ENCODE measurements around the gene SGCD.

The SGCD gene

DNA sequence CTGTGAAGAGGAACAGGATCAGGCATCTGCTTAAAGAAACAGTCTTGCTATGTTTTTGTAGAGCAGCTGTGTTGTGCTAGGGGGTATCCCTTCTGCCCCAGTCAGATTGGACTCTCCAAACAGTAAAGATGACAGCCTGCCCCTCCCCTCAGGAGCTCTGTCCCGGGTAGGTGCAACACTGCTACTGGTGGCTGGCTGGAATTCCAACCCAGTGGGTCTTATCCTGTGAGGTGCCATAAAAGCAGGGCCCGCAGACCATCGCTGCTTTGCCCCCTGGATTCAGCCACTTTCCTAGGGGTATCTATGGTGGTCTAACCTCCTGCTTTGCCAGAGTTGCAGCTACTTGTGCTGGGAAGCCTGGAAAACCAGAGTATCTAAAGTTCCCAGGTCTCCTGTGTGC lies 408.5 kb downstream of the SGCD start:
- POLR2A ChIA-PET: no interaction called here
- no peak for DNase-seq (ENCODE audit: low read depth, low spot score)

GRCh38 chr5:156741516-156741915 lies 414.6 kb downstream of the SGCD start:
- POLR2A ChIA-PET: no interaction called here
- H3K4me3 ChIP-seq (ENCODE audit: low read depth, low read length): no peak overlapping the region
- no peak for DNase-seq (ENCODE audit: low read depth, low spot score)
- CTCF ChIA-PET: interaction anchor here (1.3 kb wide), 1 partner anchor 9 kb away, joined by 4 read pairs; no protein-coding TSS in a partner anchor
- TF ChIP-seq CTCF (IDR thresholded peaks at IDR 0.05; ENCODE audit: insufficient read depth, low read length, missing control alignments): no peak

More for the DNA sequence above, 408.5 kb downstream of the SGCD start:
- no peak overlapping the region for H3K4me3 ChIP-seq (ENCODE audit: low read depth, low read length)
- CTCF ChIA-PET: no interaction called here
- no peak for TF ChIP-seq CTCF (IDR thresholded peaks at IDR 0.05; ENCODE audit: insufficient read depth, low read length, missing control alignments)

GRCh38 chr5:156753846-156754245 lies 426.9 kb downstream of the SGCD start:
- ChIA-PET POLR2A (no interaction called here), CTCF (no interaction called here)
- TF ChIP-seq CTCF (IDR thresholded peaks at IDR 0.05; ENCODE audit: insufficient read depth, low read length, missing control alignments): no peak
- H3K4me3 ChIP-seq (ENCODE audit: low read depth, low read length): no peak overlapping the region
- DNase-seq (ENCODE audit: low read depth, low spot score): no peak

DNA sequence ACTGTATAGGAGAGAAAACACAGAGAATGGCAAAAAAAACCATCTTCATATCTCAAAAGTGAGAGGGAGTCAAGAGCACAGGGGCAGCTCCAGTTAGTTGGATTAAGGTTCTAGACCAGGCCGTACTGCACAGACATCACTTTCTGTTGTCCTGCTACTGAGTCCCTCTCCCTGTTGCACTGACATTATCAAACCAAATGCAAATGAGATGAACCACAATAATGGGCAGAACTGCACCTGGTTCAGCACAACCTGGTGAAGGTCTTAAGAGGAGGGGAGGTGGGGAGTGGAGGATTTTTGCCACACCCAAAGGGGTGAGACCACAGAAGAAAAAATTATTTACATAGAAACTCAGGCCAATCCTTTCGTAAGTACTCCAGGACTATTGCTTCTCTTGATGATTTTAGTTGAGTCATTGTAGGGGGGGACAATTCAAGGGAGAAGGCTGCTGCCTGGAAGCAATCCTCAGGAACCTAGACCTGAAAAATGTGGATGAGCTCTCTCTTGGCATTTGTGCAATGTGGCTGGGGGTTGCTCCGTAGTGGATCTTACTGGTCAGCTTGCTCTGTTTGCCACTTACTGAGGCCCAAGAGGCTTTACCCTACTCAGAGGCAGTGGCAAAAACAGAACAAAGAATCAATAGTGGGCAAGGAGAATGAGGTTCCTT lies 428.6 kb downstream of the SGCD start:
- DNase-seq (ENCODE audit: low read depth, low spot score): no peak
- no peak for TF ChIP-seq CTCF (IDR thresholded peaks at IDR 0.05; ENCODE audit: insufficient read depth, low read length, missing control alignments)
- no peak overlapping the region for H3K4me3 ChIP-seq (ENCODE audit: low read depth, low read length)
- CTCF ChIA-PET: interaction anchor here (1.0 kb wide), 1 partner anchor 10 kb away, joined by 3 read pairs; no protein-coding TSS in a partner anchor
- POLR2A ChIA-PET: no interaction called here

DNA sequence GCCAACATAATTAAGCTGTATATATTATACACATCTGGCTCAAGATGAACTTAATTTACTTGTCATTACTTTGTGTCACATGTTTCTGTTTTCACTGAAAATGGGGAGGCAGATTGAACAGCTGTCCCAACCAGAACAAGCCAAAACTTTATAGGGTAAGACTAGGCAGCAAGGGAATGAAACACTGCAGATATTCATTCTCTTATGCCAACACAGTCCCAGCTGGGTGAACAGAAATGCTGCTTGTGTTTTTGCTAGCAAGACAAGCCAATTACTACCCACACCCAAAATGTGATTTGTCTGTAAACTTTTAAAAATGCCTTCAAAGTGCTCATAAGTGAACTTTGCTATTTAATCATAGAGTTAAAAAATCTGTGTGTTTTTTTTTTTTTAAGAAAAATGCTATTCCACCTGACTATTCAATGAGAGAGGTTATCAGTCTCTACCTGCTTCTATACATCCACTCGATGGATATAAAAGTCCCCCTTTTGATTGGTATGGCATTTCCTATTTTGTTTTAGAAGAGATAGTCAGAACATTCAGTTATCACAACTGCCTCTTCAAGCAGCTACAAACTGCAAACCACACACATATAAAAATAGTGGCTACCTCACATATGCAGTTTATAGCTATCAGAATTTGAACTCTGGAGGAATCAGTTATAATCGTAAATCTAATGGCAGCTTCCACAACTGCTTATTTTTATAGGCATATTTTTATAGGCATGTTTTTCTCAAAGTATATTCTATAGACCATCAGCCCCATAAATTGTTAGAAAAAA lies 431.2 kb downstream of the SGCD start:
- ChIA-PET CTCF (no interaction called here), POLR2A (interaction anchor here (0.6 kb wide), 1 partner anchor 113 kb away, joined by 3 read pairs; no protein-coding TSS in a partner anchor)
- H3K4me3 ChIP-seq (ENCODE audit: low read depth, low read length): no peak overlapping the region
- TF ChIP-seq CTCF (IDR thresholded peaks at IDR 0.05; ENCODE audit: insufficient read depth, low read length, missing control alignments): no peak
- no peak for DNase-seq (ENCODE audit: low read depth, low spot score)

DNA sequence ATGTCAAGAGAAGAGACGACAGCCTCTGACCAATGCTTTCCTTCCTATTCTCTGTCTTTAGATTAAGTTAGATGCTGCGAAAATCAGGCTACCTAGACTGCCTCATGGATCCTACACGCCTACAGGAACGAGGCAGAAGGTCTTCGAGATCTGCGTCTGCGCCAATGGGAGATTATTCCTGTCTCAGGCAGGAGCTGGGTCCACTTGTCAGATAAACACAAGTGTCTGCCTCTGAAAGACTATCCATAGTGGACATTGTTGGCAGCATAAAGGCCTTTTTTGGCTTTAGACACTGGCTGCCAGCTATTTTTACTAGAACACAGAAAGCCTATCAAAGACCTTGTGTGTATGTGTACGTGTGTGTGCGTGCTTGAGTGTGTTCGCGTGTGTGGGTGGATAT lies 432.2 kb downstream of the SGCD start:
- no peak overlapping the region for H3K4me3 ChIP-seq (ENCODE audit: low read depth, low read length)
- POLR2A ChIA-PET: no interaction called here
- no peak for TF ChIP-seq CTCF (IDR thresholded peaks at IDR 0.05; ENCODE audit: insufficient read depth, low read length, missing control alignments)
- CTCF ChIA-PET: no interaction called here
- DNase-seq (ENCODE audit: low read depth, low spot score): no peak

Measured in AG04449 (cell line).